HCT116 (cell line): ENCODE measurements around the gene FLNC.

ENCODE experiments used
- CBX3 ChIP-seq: IDR thresholded peaks from 2 replicates; pipeline ENCODE4 v1.6.1; 2012; ENCODE audit warnings: low read depth
- CTCF ChIP-seq, 3 experiments: fragments of 200-600 bp in 1 of 3; sonication (generic) in 1 of 3; IDR thresholded peaks in 2 of 3; conservative IDR thresholded peaks in 1 of 3; 2 replicates each; pipeline ENCODE4 v1.5.1; 2012 to 2017; ENCODE audit warnings: low read depth in 2 of 3, low read length in 2 of 3, antibody characterized with exemption in 1 of 3, borderline replicate concordance in 1 of 3, control low read depth in 1 of 3, mild to moderate bottlenecking in 1 of 3, mixed read lengths in 1 of 3, mixed run types in 1 of 3, moderate library complexity in 1 of 3; ENCODE audit not compliant: insufficient read depth in 1 of 3
- EGR1 ChIP-seq: IDR thresholded peaks from 2 replicates; pipeline ENCODE4 v1.6.1; 2012; ENCODE audit warnings: low read depth
- MAX ChIP-seq: IDR thresholded peaks from 2 replicates; pipeline ENCODE4 v1.6.1; 2012
- POLR2A ChIP-seq: IDR thresholded peaks from 2 replicates; pipeline ENCODE4 v1.7.0; 2011; ENCODE audit warnings: borderline replicate concordance; ENCODE audit not compliant: insufficient read depth, insufficient read length; ENCODE audit errors: extremely low read depth
- SIN3A ChIP-seq: IDR thresholded peaks from 2 replicates; pipeline ENCODE4 v1.6.1; 2012; ENCODE audit warnings: low read depth
- TF ChIP-seq, protein P1 (sequence below): IDR thresholded peaks from 2 replicates; pipeline ENCODE4 v1.6.1; 2012; ENCODE audit warnings: low read depth

- TF ChIP-seq EGR1 (no peak), MAX (no peak), CBX3 (no peak), POLR2A (no peak), CTCF (IDR thresholded peaks at IDR 0.05 in 2 of 3, conservative IDR thresholded peaks at IDR 0.05 in 1 of 3; ENCODE audit: borderline replicate concordance in 1 of 3, insufficient read depth in 1 of 3, low read depth in 2 of 3, low read length in 2 of 3) (no peak), SIN3A (no peak)
- TF ChIP-seq, protein P1, sequence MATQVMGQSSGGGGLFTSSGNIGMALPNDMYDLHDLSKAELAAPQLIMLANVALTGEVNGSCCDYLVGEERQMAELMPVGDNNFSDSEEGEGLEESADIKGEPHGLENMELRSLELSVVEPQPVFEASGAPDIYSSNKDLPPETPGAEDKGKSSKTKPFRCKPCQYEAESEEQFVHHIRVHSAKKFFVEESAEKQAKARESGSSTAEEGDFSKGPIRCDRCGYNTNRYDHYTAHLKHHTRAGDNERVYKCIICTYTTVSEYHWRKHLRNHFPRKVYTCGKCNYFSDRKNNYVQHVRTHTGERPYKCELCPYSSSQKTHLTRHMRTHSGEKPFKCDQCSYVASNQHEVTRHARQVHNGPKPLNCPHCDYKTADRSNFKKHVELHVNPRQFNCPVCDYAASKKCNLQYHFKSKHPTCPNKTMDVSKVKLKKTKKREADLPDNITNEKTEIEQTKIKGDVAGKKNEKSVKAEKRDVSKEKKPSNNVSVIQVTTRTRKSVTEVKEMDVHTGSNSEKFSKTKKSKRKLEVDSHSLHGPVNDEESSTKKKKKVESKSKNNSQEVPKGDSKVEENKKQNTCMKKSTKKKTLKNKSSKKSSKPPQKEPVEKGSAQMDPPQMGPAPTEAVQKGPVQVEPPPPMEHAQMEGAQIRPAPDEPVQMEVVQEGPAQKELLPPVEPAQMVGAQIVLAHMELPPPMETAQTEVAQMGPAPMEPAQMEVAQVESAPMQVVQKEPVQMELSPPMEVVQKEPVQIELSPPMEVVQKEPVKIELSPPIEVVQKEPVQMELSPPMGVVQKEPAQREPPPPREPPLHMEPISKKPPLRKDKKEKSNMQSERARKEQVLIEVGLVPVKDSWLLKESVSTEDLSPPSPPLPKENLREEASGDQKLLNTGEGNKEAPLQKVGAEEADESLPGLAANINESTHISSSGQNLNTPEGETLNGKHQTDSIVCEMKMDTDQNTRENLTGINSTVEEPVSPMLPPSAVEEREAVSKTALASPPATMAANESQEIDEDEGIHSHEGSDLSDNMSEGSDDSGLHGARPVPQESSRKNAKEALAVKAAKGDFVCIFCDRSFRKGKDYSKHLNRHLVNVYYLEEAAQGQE = no peak
Observed at GRCh38 chr7:128887169-128888038, 57.2 kb downstream of the FLNC start.
